ENCODE results near the gene SLC35F6. TPM values are rescaled to one million over a fixed set of nuclear protein-coding genes. Genes with fewer than 3 reads are reported as not detected.

SLC35F6 gene
- total and polyA plus RNA-seq, 9 of the 15 experiments (the other 6 are each of a cell fraction or from before 2014, with no cell fraction given) = 11.9 to 47.3 (median 22.5) TPM

DNA sequence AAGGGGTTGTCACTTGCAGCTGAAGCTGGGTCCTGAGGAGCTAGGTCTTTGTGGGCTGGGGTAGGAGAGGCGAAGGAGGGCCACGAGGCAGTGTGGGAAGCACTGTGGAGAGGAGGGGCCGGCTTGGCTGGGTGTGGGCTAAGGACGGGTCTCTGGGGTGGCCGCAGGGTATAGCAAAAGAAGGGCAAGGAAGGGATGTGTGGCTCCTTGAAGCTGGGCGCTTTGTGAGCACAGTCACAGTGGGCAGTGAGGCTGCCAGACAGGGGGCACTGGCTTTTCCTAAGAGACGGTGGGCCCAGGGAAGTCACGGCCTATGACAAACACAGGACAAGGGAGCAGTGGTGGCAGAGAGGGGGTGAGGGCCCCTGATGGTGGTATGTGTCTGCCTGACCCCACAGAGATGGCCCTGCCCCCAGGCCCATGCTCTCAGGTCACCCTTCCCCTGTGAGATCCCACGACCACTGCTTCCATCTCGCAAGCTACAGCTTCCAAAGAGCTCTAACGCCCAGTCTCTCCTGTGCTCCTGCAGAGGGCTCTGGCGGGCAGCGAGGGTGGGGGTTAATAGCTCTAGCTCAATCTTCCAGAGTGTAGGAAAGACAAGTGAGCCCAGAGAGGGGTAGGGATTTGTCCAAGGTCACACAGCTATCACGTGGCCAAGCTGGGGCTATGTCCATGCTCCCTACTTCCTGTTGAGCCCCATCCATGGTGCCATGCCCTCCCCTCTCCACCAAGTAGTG is 39.1 kb upstream of the SLC35F6 start (continued):
- peak; percentile 5; the same call in 1 of the 2 replicates for TF ChIP-seq ADNP (tag; IDR thresholded peaks at IDR 0.05)

- 0 out of 4 replicates have a peak overlapping the region, but pooled peaks of 1 of the 2 experiments have one; percentile 4 for H3K9ac ChIP-seq (ENCODE audit: insufficient read depth in 1 of 2, low read depth in 2 of 2, low read length in 2 of 2)
- peaks cover 15 to 42% of the 10 kb centered on the region in 2 experiments for H3K4me1 ChIP-seq (replicated peaks in 1 of 2; ENCODE audit: control insufficient read depth in 2 of 2, insufficient read depth in 2 of 2, low read length in 2 of 2)
- CTCF ChIA-PET (ENCODE audit: low intra/inter-chr PET ratio) = no interaction called here
- in situ Hi-C loops (cut with MboI) (no loop called here), intact Hi-C loops (cut with micrococcal nuclease) (no loop called here)
- no peak overlapping the region; the same call in 1 of the 2 replicates for H2AFZ ChIP-seq (ENCODE audit: low read depth, low read length)
- H3K4me2 ChIP-seq (ENCODE audit: insufficient read depth, low read length) = no peak overlapping the region
- TF ChIP-seq POLR2AphosphoS5 (IDR thresholded peaks at IDR 0.05; ENCODE audit: control insufficient read depth, insufficient read depth, low read depth, low read length) = no peak
- TF ChIP-seq, protein P1, sequence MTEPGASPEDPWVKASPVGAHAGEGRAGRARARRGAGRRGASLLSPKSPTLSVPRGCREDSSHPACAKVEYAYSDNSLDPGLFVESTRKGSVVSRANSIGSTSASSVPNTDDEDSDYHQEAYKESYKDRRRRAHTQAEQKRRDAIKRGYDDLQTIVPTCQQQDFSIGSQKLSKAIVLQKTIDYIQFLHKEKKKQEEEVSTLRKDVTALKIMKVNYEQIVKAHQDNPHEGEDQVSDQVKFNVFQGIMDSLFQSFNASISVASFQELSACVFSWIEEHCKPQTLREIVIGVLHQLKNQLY (CRISPR knock-in tag; conservative IDR thresholded peaks at IDR 0.05) = no peak
- no peak for TF ChIP-seq FOXA1 (IDR thresholded peaks at IDR 0.05; ENCODE audit: borderline replicate concordance)
- TF ChIP-seq ZNF668 (CRISPR knock-in tag; IDR thresholded peaks at IDR 0.05) = no peak
- no peak for TF ChIP-seq CBX5 (IDR thresholded peaks at IDR 0.05; ENCODE audit: borderline replicate concordance, low read depth)
- TF ChIP-seq PML (IDR thresholded peaks at IDR 0.05; ENCODE audit: low read length) = no peak
- no peak for TF ChIP-seq PRMT5 (CRISPR knock-in tag; IDR thresholded peaks at IDR 0.05)
- no peak for TF ChIP-seq BHLHE40 (IDR thresholded peaks at IDR 0.05; ENCODE audit: low read length)
- TF ChIP-seq E2F5 (CRISPR knock-in tag; IDR thresholded peaks at IDR 0.05) = no peak
- TF ChIP-seq NCOA1 (IDR thresholded peaks at IDR 0.05; ENCODE audit: low read depth) = no peak
- FAIRE-seq = no peak
- no peak for DNase-seq (ENCODE audit: extremely low read depth in 1 of 4, low spot score in 3 of 4)
- no TSS peak for BruUV-seq (replicated peaks)
- no peaks in the 10 kb centered on the region for H3K9me1 ChIP-seq (ENCODE audit: control insufficient read depth, insufficient read depth, low read length)
- H4K20me1 ChIP-seq (replicated peaks; ENCODE audit: control insufficient read depth, insufficient read depth, low read length) = no peaks in the 10 kb centered on the region
- POLR2A ChIA-PET = no interaction called here
- H3K27me3 ChIP-seq (ENCODE audit: control insufficient read depth in 2 of 2, insufficient read depth in 2 of 2, low read length in 2 of 2) = peaks cover 0 to 6% of the 10 kb centered on the region in 2 experiments; a peak in 2 of 5 replicates
- no peaks in the 10 kb centered on the region for H3K9me3 ChIP-seq (replicated peaks; ENCODE audit: control insufficient read depth, insufficient read depth, low read depth, low read length)
- H3K36me3 ChIP-seq (ENCODE audit: control insufficient read depth, insufficient read depth, low read length) = no peaks in the 10 kb centered on the region
- H3K79me2 ChIP-seq (ENCODE audit: control insufficient read depth, insufficient read depth, low read length) = no peaks in the 10 kb centered on the region
- H3K4me3 ChIP-seq = no peak overlapping the region
- no peak for ATAC-seq
- 71% methylated on average over 6 of the region's 7 CpGs for WGBS (ENCODE audit: insufficient coverage, low coverage, missing lambda C conversion rate)
- no peak overlapping the region; the same call in 2 of the 3 replicates for H3K27ac ChIP-seq (ENCODE audit: extremely low read depth, low read depth, low read length)
Measured at GRCh38 chr2:26725521-26725820, 38.6 kb upstream of the SLC35F6 start.

Data from K562 (cell line).